Type B pancreatic cell (in vitro differentiated cells): ENCODE results near the gene PRKCA. TPM values are rescaled to one million over a fixed set of nuclear protein-coding genes. Genes with fewer than 3 reads are reported as not detected.

Source experiments
- DNase-seq: peaks from one replicate; pipeline ENCODE4 v3.0.0; 2021; ENCODE audit warnings: mixed read lengths; ENCODE audit not compliant: unreplicated experiment; ENCODE audit errors: extremely low spot score
- H3K27ac Mint-ChIP-seq: 2 replicates; pipeline ENCODE4 v1.8.0; 2021; ENCODE audit warnings: mild to moderate bottlenecking, mixed read lengths
- H3K27me3 Mint-ChIP-seq: 2 replicates; pipeline ENCODE4 v1.8.0; 2021; ENCODE audit warnings: mixed read lengths
- H3K36me3 Mint-ChIP-seq: 2 replicates; pipeline ENCODE4 v1.8.0; 2021; ENCODE audit warnings: mixed read lengths
- H3K4me1 Mint-ChIP-seq: one replicate; pipeline ENCODE4 v1.8.0; 2021; ENCODE audit warnings: mixed read lengths; ENCODE audit not compliant: unreplicated experiment
- H3K4me3 Mint-ChIP-seq: 2 replicates; pipeline ENCODE4 v1.8.0; 2021; ENCODE audit warnings: mild to moderate bottlenecking, mixed read lengths
- H3K9me3 Mint-ChIP-seq: 2 replicates; pipeline ENCODE4 v1.8.0; 2021; ENCODE audit warnings: mixed read lengths
- total RNA-seq: library from RNA; stranded (reverse); gene quantifications from 2 replicates; pipeline ENCODE4 v1.2.1, GENCODE V29; 2021; ENCODE audit warnings: low replicate concordance
- TF ChIP-seq, protein P1 (sequence below): fragments of 200-600 bp; sonication (generic); conservative IDR thresholded peaks from 2 replicates; pipeline ENCODE4 v1.5.0; 2021; ENCODE audit warnings: antibody characterized with exemption, mild to moderate bottlenecking

Gene PRKCA
- total RNA-seq, 1 donor from 2014 or later, result 16.1 TPM

DNA sequence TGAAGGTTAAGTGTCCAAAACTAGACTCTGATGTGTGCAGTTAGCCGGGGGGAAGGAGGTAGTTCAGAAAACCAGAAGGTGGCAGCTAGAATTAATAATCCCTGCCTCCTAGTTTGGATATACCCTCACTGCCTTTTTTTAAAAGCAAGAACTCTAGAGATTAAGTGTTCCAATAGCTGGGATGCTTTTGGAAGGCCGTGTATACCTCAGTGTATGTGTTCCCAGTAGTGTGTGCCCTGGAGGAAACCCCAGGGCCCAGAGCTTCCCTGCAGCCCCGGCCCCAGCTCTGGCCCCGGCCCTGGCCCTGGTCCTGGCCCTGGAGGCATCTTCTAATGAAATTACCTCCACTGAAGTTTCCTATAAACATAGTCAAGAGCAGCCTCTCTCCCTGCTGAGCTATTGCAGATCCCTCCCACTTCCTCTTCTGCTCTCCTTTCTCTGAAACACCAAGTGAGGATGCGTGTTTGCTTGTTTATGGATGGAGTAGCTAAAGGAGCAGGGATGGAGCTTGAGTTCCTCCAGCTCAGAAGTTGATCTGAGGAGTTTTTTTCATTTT, 130.7 kb downstream of the PRKCA start:
- H3K36me3 Mint-ChIP-seq, result no peaks in the 10 kb centered on the region
- TF ChIP-seq, protein P1, sequence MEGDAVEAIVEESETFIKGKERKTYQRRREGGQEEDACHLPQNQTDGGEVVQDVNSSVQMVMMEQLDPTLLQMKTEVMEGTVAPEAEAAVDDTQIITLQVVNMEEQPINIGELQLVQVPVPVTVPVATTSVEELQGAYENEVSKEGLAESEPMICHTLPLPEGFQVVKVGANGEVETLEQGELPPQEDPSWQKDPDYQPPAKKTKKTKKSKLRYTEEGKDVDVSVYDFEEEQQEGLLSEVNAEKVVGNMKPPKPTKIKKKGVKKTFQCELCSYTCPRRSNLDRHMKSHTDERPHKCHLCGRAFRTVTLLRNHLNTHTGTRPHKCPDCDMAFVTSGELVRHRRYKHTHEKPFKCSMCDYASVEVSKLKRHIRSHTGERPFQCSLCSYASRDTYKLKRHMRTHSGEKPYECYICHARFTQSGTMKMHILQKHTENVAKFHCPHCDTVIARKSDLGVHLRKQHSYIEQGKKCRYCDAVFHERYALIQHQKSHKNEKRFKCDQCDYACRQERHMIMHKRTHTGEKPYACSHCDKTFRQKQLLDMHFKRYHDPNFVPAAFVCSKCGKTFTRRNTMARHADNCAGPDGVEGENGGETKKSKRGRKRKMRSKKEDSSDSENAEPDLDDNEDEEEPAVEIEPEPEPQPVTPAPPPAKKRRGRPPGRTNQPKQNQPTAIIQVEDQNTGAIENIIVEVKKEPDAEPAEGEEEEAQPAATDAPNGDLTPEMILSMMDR, result no peak
- no peak overlapping the region for H3K4me3 Mint-ChIP-seq
- no peaks in the 10 kb centered on the region for H3K27me3 Mint-ChIP-seq
- H3K9me3 Mint-ChIP-seq, result no peaks in the 10 kb centered on the region
- H3K4me1 Mint-ChIP-seq, result peaks cover 27% of the 10 kb centered on the region
- no peak for DNase-seq
- no peak overlapping the region for H3K27ac Mint-ChIP-seq

DNA sequence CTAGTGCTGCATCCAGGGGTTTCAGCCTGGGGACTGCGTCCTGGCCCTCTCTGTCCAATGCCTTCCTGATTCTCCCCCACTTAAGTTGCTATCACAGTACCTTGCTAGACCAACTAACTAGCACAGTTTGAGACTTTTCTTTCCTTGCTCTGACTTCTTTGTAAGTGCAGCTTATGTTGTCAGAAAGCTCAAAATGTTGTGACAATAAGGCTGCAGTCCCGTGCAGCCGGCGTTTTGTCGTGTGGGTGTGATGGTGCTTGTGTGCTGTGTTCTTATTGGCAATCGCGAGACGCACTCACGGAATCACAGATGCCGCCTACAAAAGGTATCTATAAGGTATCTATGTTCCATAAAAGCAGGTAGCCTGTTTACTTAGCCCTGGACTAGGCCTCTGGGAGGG, 132.8 kb downstream of the PRKCA start:
- DNase-seq, result no peak
- Mint-ChIP-seq H3K27ac (no peak overlapping the region), H3K36me3 (no peaks in the 10 kb centered on the region), H3K4me3 (no peak overlapping the region), H3K27me3 (no peaks in the 10 kb centered on the region), H3K4me1 (peaks cover 27% of the 10 kb centered on the region), H3K9me3 (no peaks in the 10 kb centered on the region)
- TF ChIP-seq, protein P1, result no peak

GRCh38 chr17:66436631-66437030, 134.2 kb downstream of the PRKCA start:
- Mint-ChIP-seq H3K27me3 (no peaks in the 10 kb centered on the region), H3K36me3 (no peaks in the 10 kb centered on the region), H3K4me3 (no peak overlapping the region), H3K9me3 (no peaks in the 10 kb centered on the region), H3K27ac (no peak overlapping the region), H3K4me1 (peaks cover 22% of the 10 kb centered on the region)
- no peak for DNase-seq
- TF ChIP-seq, protein P1, result no peak

- Mint-ChIP-seq H3K27me3 (no peaks in the 10 kb centered on the region), H3K4me1 (peaks cover 13% of the 10 kb centered on the region), H3K9me3 (no peaks in the 10 kb centered on the region)
Observed at GRCh38 chr17:66437476-66438026, 135.1 kb downstream of the PRKCA start.

GRCh38 chr17:66438101-66438500, 135.7 kb downstream of the PRKCA start:
- H3K27ac Mint-ChIP-seq, result no peak overlapping the region

More at GRCh38 chr17:66437476-66438026, 135.1 kb downstream of the PRKCA start:
- TF ChIP-seq, protein P1, result no peak
- Mint-ChIP-seq H3K36me3 (no peaks in the 10 kb centered on the region), H3K27ac (no peak overlapping the region), H3K4me3 (no peak overlapping the region)
- DNase-seq, result no peak

More at GRCh38 chr17:66438101-66438500, 135.7 kb downstream of the PRKCA start:
- TF ChIP-seq, protein P1, result no peak
- no peak for DNase-seq
- no peaks in the 10 kb centered on the region for H3K27me3 Mint-ChIP-seq
- peaks cover 11% of the 10 kb centered on the region for H3K4me1 Mint-ChIP-seq
- no peaks in the 10 kb centered on the region for H3K9me3 Mint-ChIP-seq
- no peak overlapping the region for H3K4me3 Mint-ChIP-seq
- H3K36me3 Mint-ChIP-seq, result no peaks in the 10 kb centered on the region
